ENCODE data around the gene EDRF1.

The EDRF1 gene

GRCh38 chr10:125742465-125742864 lies 23.0 kb downstream of the EDRF1 start:
- H3K4me3 ChIP-seq (ENCODE audit: low read depth, low read length) = no peak overlapping the region
- TF ChIP-seq MAX (IDR thresholded peaks at IDR 0.05; ENCODE audit: low read depth, low read length) (no peak), POLR2A (IDR thresholded peaks at IDR 0.05; ENCODE audit: extremely low read depth, insufficient read length) (no peak), CTCF (IDR thresholded peaks at IDR 0.05; ENCODE audit: low read depth, low read length) (no peak), MYC (IDR thresholded peaks at IDR 0.05; ENCODE audit: low read depth, low read length) (no peak)
- peak; percentile 9 for DNase-seq (ENCODE audit: low read depth)

- no peak for TF ChIP-seq POLR2A (IDR thresholded peaks at IDR 0.05; ENCODE audit: extremely low read depth, insufficient read length)
- TF ChIP-seq CTCF (IDR thresholded peaks at IDR 0.05; ENCODE audit: low read depth, low read length) = no peak
- no peak for TF ChIP-seq MAX (IDR thresholded peaks at IDR 0.05; ENCODE audit: low read depth, low read length)
- TF ChIP-seq MYC (IDR thresholded peaks at IDR 0.05; ENCODE audit: low read depth, low read length) = no peak
- DNase-seq (ENCODE audit: low read depth) = no peak
- H3K4me3 ChIP-seq (ENCODE audit: low read depth, low read length) = no peak overlapping the region
Observed at GRCh38 chr10:125744909-125745308, 25.4 kb downstream of the EDRF1 start.

- H3K4me3 ChIP-seq (ENCODE audit: low read depth, low read length) = no peak overlapping the region
- no peak for DNase-seq (ENCODE audit: low read depth)
- TF ChIP-seq POLR2A (IDR thresholded peaks at IDR 0.05; ENCODE audit: extremely low read depth, insufficient read length) (no peak), MYC (IDR thresholded peaks at IDR 0.05; ENCODE audit: low read depth, low read length) (no peak), CTCF (IDR thresholded peaks at IDR 0.05; ENCODE audit: low read depth, low read length) (no peak), MAX (IDR thresholded peaks at IDR 0.05; ENCODE audit: low read depth, low read length) (no peak)
Observed at GRCh38 chr10:125747417-125747816, 27.9 kb downstream of the EDRF1 start.

- H3K4me3 ChIP-seq (ENCODE audit: low read depth, low read length) = no peak overlapping the region
- TF ChIP-seq MYC (IDR thresholded peaks at IDR 0.05; ENCODE audit: low read depth, low read length) = no peak
- TF ChIP-seq CTCF (IDR thresholded peaks at IDR 0.05; ENCODE audit: low read depth, low read length) = no peak
- no peak for TF ChIP-seq POLR2A (IDR thresholded peaks at IDR 0.05; ENCODE audit: extremely low read depth, insufficient read length)
- no peak for DNase-seq (ENCODE audit: low read depth)
Observed at GRCh38 chr10:125756196-125756595, 36.7 kb downstream of the EDRF1 start.

GRCh38 chr10:125756853-125757487 lies 37.5 kb downstream of the EDRF1 start:
- DNase-seq (ENCODE audit: low read depth) = no peak
- TF ChIP-seq MAX (IDR thresholded peaks at IDR 0.05; ENCODE audit: low read depth, low read length) (no peak), POLR2A (IDR thresholded peaks at IDR 0.05; ENCODE audit: extremely low read depth, insufficient read length) (no peak), MYC (IDR thresholded peaks at IDR 0.05; ENCODE audit: low read depth, low read length) (no peak), CTCF (IDR thresholded peaks at IDR 0.05; ENCODE audit: low read depth, low read length) (no peak)
- H3K4me3 ChIP-seq (ENCODE audit: low read depth, low read length) = no peak overlapping the region

GRCh38 chr10:125757742-125758141 lies 38.2 kb downstream of the EDRF1 start:
- TF ChIP-seq MYC (IDR thresholded peaks at IDR 0.05; ENCODE audit: low read depth, low read length) = no peak

More at GRCh38 chr10:125757742-125758141, 38.2 kb downstream of the EDRF1 start:
- DNase-seq (ENCODE audit: low read depth) = no peak
- no peak overlapping the region for H3K4me3 ChIP-seq (ENCODE audit: low read depth, low read length)
